Thyroid gland (tissue), 4 donors: ENCODE data around the gene PWP1. TPM values are rescaled to one million over a fixed set of nuclear protein-coding genes. Genes with fewer than 3 reads are reported as not detected.
"Not testable (repeated sequence)": the region's sequence is repeated elsewhere in the genome, so short reads cannot be mapped to it uniquely, and the experiment has no call there.

Experiments
- DNase-seq, 2 donors: peaks; one replicate each; pipeline ENCODE4 v3.0.0-alpha.2; 2019
- H3K27ac ChIP-seq, 3 donors: fragments of 200-600 bp; sonication (generic); 1 replicate in 2 of 3; 2 replicates in 1 of 3; pipeline ENCODE4 v1.5.1; 2016 to 2019; ENCODE audit warnings: mild to moderate bottlenecking in 1 of 3, moderate library complexity in 1 of 3
- H3K27me3 ChIP-seq: fragments of 200-600 bp; sonication (generic); one replicate; pipeline ENCODE4 v1.5.1; 2019
- H3K36me3 ChIP-seq, 2 donors: fragments of 200-600 bp; sonication (generic); one replicate each; pipeline ENCODE4 v1.5.1; 2016 to 2019
- H3K4me1 ChIP-seq, 2 donors: fragments of 200-600 bp; sonication (generic); one replicate each; pipeline ENCODE4 v1.5.1; 2017 to 2019
- H3K4me3 ChIP-seq, 3 donors: fragments of 200-600 bp; sonication (generic); replicated peaks in 1 of 3; 1 replicate in 2 of 3; 2 replicates in 1 of 3; pipeline ENCODE4 v1.5.1; 2016; ENCODE audit warnings: mild to moderate bottlenecking in 1 of 3
- H3K9me3 ChIP-seq: fragments of 200-600 bp; sonication (generic); one replicate; pipeline ENCODE4 v1.5.1; 2017
- CTCF ChIP-seq, 6 experiments: fragments of 200-600 bp in 3 of 6; fragments of 450-650 bp in 3 of 6; sonication (generic) in 3 of 6; IDR thresholded peaks; one replicate each; pipeline ENCODE4 v1.5.1; 2016 to 2019; ENCODE audit warnings: antibody characterized with exemption in 6 of 6, mild to moderate bottlenecking in 2 of 6, inconsistent platforms in 1 of 6, moderate library complexity in 1 of 6
- POLR2A ChIP-seq, 2 donors: fragments of 450-650 bp; IDR thresholded peaks; one replicate each; pipeline ENCODE4 v1.6.1; 2017; ENCODE audit warnings: antibody characterized with exemption in 2 of 2, mild to moderate bottlenecking in 2 of 2, moderate library complexity in 1 of 2
- WGBS, 2 donors: methylation state at CpG; one replicate each; pipeline ENCODE4 v1.1.5; 2017; 5-methylcytosine and 5-hydroxymethylcytosine counted together
- intact Hi-C: fragments of 100-400 bp; cut with DNase I; formaldehyde crosslinking; loops from one replicate; pipeline ENCODE4 v1.15.1; 2023
- total RNA-seq, 4 donors: library from RNA; depleted of rRNA; stranded (reverse); fragments of >200 nt; gene quantifications; one replicate each; pipeline ENCODE4 v1.2.3, GENCODE V29; 2016

The PWP1 gene
- total RNA-seq, 4 donors from 2014 or later, result 73.4 to 90.3 (median 89.3) TPM

- Histone ChIP-seq H3K4me3 (no peak overlapping the region), H3K4me1 (peaks cover 9 to 11% of the 10 kb centered on the region in 2 donors), H3K27ac (no peak overlapping the region), H3K36me3 (peaks cover 7 to 10% of the 10 kb centered on the region in 2 donors), H3K9me3 (no peaks in the 10 kb centered on the region), H3K27me3 (no peaks in the 10 kb centered on the region)
- TF ChIP-seq CTCF (IDR thresholded peaks at IDR 0.05) (no peak), POLR2A (IDR thresholded peaks at IDR 0.05) (no peak)
- intact Hi-C loops, result loop anchor here (10.0 kb wide), 1 partner anchor 831 kb away; the partner anchor contains the start of gene FICD
- DNase-seq, result no peak
- WGBS, 2 donors, result 67 to 70% methylated on average over 3 of the region's 3 CpGs
Observed at GRCh38 chr12:107684029-107684795, 1.4 kb upstream of the PWP1 start.

- intact Hi-C loops, result loop anchor here (5.0 to 10.0 kb wide), 2 partner anchors 77 to 830 kb away; partner anchors contain the start of genes FICD and PRDM4
- peak overlapping the region in 1 of 3 donors; percentile 67 for H3K27ac ChIP-seq
- no peaks in the 10 kb centered on the region for H3K27me3 ChIP-seq
- TF ChIP-seq CTCF (IDR thresholded peaks at IDR 0.05) (no peak), POLR2A (IDR thresholded peaks at IDR 0.05) (no peak)
- H3K4me1 ChIP-seq, result peaks cover 9 to 11% of the 10 kb centered on the region in 2 donors
- WGBS, 2 donors, result 8 to 9% methylated on average over 9 of the region's 9 CpGs
- peak overlapping the region in 2 of 3 donors; percentile 75 to 87 for H3K4me3 ChIP-seq
- H3K36me3 ChIP-seq, result peaks cover 14 to 18% of the 10 kb centered on the region in 2 donors
- no peaks in the 10 kb centered on the region for H3K9me3 ChIP-seq
- peak in 1 of 2 donors; percentile 4 for DNase-seq
Observed at GRCh38 chr12:107684990-107685359, 624 bp upstream of the PWP1 start.

- H3K4me1 ChIP-seq, DNase-seq, H3K4me3 ChIP-seq, H3K9me3 ChIP-seq, intact Hi-C loops, H3K27ac ChIP-seq, H3K27me3 ChIP-seq: not testable (repeated sequence)
- WGBS, 2 donors, result 93 to 100% methylated on average over 2 of the region's 2 CpGs
- peaks cover 78 to 82% of the 10 kb centered on the region in 2 donors for H3K36me3 ChIP-seq
- TF ChIP-seq CTCF (IDR thresholded peaks at IDR 0.05), result peak in 2 of 6 experiments; percentile 24 to 36
Observed at GRCh38 chr12:107695772-107696171, 10.2 kb downstream of the PWP1 start.

- intact Hi-C loops, result no loop called here
- H3K4me1 ChIP-seq, result no peaks in the 10 kb centered on the region
- TF ChIP-seq CTCF (IDR thresholded peaks at IDR 0.05), result no peak
- TF ChIP-seq POLR2A (IDR thresholded peaks at IDR 0.05), result no peak
- H3K4me3 ChIP-seq, result no peak overlapping the region
- H3K27me3 ChIP-seq, result no peaks in the 10 kb centered on the region
- H3K9me3 ChIP-seq, result no peaks in the 10 kb centered on the region
- H3K36me3 ChIP-seq, result peaks cover 55 to 60% of the 10 kb centered on the region in 2 donors
- DNase-seq, result no peak
- H3K27ac ChIP-seq, result no peak overlapping the region
- 84 to 88% methylated on average over 4 of the region's 4 CpGs for WGBS, 2 donors
Observed at GRCh38 chr12:107702106-107702505, 16.5 kb downstream of the PWP1 start.

GRCh38 chr12:107704041-107704440, 18.4 kb downstream of the PWP1 start:
- H3K27me3 ChIP-seq, result no peaks in the 10 kb centered on the region
- WGBS, 2 donors, result 89 to 92% methylated on average over 5 of the region's 5 CpGs
- intact Hi-C loops, result no loop called here
- no peaks in the 10 kb centered on the region for H3K9me3 ChIP-seq
- H3K36me3 ChIP-seq, result peaks cover 37 to 52% of the 10 kb centered on the region in 2 donors
- no peak for TF ChIP-seq CTCF (IDR thresholded peaks at IDR 0.05)
- no peak for TF ChIP-seq POLR2A (IDR thresholded peaks at IDR 0.05)
- H3K27ac ChIP-seq, result no peak overlapping the region
- no peak overlapping the region for H3K4me3 ChIP-seq
- no peaks in the 10 kb centered on the region for H3K4me1 ChIP-seq
- DNase-seq, result no peak

- WGBS, 2 donors, result 95 to 100% methylated on average over 5 of the region's 5 CpGs
- DNase-seq, H3K4me1 ChIP-seq, H3K27me3 ChIP-seq, H3K27ac ChIP-seq, intact Hi-C loops, H3K9me3 ChIP-seq, H3K4me3 ChIP-seq: not testable (repeated sequence)
- H3K36me3 ChIP-seq, result peaks cover 30 to 50% of the 10 kb centered on the region in 2 donors
Observed at GRCh38 chr12:107705522-107705921, 19.9 kb downstream of the PWP1 start.
